HepG2 (cell line): Measurements from ENCODE around the gene ABCB10. TPM values are rescaled to one million over a fixed set of nuclear protein-coding genes. Genes with fewer than 3 reads are reported as not detected.
A peak's percentile ranks its signal among the peaks of the same experiment; 100 is the strongest.

Source experiments
- AKNA ChIP-seq: sonication (generic); formaldehyde crosslinking; IDR thresholded peaks from 2 replicates; pipeline ENCODE4 v1.4.0; 2020; ENCODE audit warnings: missing genetic modification reagents, borderline replicate concordance
- CCAR2 ChIP-seq: fragments of 200-400 bp; formaldehyde crosslinking; optimal IDR thresholded peaks from 2 replicates; pipeline ENCODE3; 2018; ENCODE audit warnings: low read depth, mild to moderate bottlenecking, low read length, moderate library complexity
- NFAT5 ChIP-seq: sonication (generic); formaldehyde crosslinking; IDR thresholded peaks from 2 replicates; pipeline ENCODE4 v1.4.0; 2020; ENCODE audit warnings: missing genetic modification reagents
- REL ChIP-seq: sonication (generic); formaldehyde crosslinking; conservative IDR thresholded peaks from 2 replicates; pipeline ENCODE4 v1.8.0; 2022; ENCODE audit warnings: mild to moderate bottlenecking, missing genetic modification reagents, moderate library complexity
- ZBTB37 ChIP-seq: sonication (generic); formaldehyde crosslinking; IDR thresholded peaks from 2 replicates; pipeline ENCODE4 v1.4.0; 2020; ENCODE audit warnings: mild to moderate bottlenecking, missing genetic modification reagents
- ZNF317 ChIP-seq: sonication (generic); formaldehyde crosslinking; IDR thresholded peaks from 2 replicates; pipeline ENCODE4 v1.5.0; 2020; ENCODE audit warnings: mild to moderate bottlenecking, missing genetic modification reagents
- polyA plus RNA-seq, 8 experiments: library from polyadenylated mRNA; depleted of rRNA in 3 of 8; stranded (reverse) in 7 of 8; unstranded in 1 of 8; fragments of >200 nt; fragmentation: Illumina TruSeq in 4 of 8; extraction: Trizol in 4 of 8; gene quantifications; 2 replicates each; pipeline versions ENCODE4 v1.2.1 to v1.2.3, GENCODE V29; 2011 to 2016; ENCODE audit warnings: low read depth in 4 of 8, missing spikeins in 1 of 8, mixed read lengths in 1 of 8; ENCODE audit not compliant: insufficient read depth in 1 of 8
- total RNA-seq, 5 experiments: library from RNA; depleted of rRNA; stranded (reverse); fragments of >200 nt; fragmentation: Illumina TruSeq; extraction: Trizol; gene quantifications; 2 replicates each; pipeline ENCODE4 v1.2.3, GENCODE V29; 2016; ENCODE audit warnings: low read depth in 1 of 5
- TF ChIP-seq, protein P1 (sequence below): sonication (generic); formaldehyde crosslinking; IDR thresholded peaks from 2 replicates; pipeline ENCODE4 v1.4.0; 2020; ENCODE audit warnings: mild to moderate bottlenecking, missing genetic modification reagents
- TF ChIP-seq, protein P2 (sequence below): IDR thresholded peaks from 2 replicates; pipeline ENCODE4 v1.6.1; 2016; ENCODE audit warnings: missing compliant biosample characterization, missing genetic modification reagents, borderline replicate concordance
- TF ChIP-seq, protein P3 (sequence below): sonication (generic); formaldehyde crosslinking; IDR thresholded peaks from 2 replicates; pipeline ENCODE4 v1.8.0; 2022; ENCODE audit warnings: mild to moderate bottlenecking, missing genetic modification reagents, moderate library complexity
- TF ChIP-seq, protein P4 (sequence below): sonication (generic); formaldehyde crosslinking; IDR thresholded peaks from 2 replicates; pipeline ENCODE4 v1.5.0; 2020; ENCODE audit warnings: missing genetic modification reagents

Gene ABCB10
- total and polyA plus RNA-seq, 2 of the 13 experiments (the other 11 are each of a cell fraction or from before 2014, with no cell fraction given): 11.2 to 28.9 TPM

- TF ChIP-seq, protein P1, sequence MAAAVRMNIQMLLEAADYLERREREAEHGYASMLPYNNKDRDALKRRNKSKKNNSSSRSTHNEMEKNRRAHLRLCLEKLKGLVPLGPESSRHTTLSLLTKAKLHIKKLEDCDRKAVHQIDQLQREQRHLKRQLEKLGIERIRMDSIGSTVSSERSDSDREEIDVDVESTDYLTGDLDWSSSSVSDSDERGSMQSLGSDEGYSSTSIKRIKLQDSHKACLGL: peak; percentile 72; the same call in 1 of the 2 replicates
- TF ChIP-seq ZBTB37 (CRISPR knock-in tag): no peak
- TF ChIP-seq, protein P2, sequence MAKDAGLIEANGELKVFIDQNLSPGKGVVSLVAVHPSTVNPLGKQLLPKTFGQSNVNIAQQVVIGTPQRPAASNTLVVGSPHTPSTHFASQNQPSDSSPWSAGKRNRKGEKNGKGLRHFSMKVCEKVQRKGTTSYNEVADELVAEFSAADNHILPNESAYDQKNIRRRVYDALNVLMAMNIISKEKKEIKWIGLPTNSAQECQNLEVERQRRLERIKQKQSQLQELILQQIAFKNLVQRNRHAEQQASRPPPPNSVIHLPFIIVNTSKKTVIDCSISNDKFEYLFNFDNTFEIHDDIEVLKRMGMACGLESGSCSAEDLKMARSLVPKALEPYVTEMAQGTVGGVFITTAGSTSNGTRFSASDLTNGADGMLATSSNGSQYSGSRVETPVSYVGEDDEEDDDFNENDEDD (CRISPR knock-in tag): peak; percentile 99
- TF ChIP-seq, protein P3, sequence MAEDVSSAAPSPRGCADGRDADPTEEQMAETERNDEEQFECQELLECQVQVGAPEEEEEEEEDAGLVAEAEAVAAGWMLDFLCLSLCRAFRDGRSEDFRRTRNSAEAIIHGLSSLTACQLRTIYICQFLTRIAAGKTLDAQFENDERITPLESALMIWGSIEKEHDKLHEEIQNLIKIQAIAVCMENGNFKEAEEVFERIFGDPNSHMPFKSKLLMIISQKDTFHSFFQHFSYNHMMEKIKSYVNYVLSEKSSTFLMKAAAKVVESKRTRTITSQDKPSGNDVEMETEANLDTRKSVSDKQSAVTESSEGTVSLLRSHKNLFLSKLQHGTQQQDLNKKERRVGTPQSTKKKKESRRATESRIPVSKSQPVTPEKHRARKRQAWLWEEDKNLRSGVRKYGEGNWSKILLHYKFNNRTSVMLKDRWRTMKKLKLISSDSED (CRISPR knock-in tag): no peak
- TF ChIP-seq, protein P4, sequence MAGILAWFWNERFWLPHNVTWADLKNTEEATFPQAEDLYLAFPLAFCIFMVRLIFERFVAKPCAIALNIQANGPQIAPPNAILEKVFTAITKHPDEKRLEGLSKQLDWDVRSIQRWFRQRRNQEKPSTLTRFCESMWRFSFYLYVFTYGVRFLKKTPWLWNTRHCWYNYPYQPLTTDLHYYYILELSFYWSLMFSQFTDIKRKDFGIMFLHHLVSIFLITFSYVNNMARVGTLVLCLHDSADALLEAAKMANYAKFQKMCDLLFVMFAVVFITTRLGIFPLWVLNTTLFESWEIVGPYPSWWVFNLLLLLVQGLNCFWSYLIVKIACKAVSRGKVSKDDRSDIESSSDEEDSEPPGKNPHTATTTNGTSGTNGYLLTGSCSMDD (CRISPR knock-in tag): no peak
- TF ChIP-seq AKNA (CRISPR knock-in tag): no peak
- no peak; the same call in 1 of the 2 replicates for TF ChIP-seq REL
- peak; percentile 54; the same call in 1 of the 2 replicates for TF ChIP-seq NFAT5 (CRISPR knock-in tag)
- TF ChIP-seq CCAR2: no peak
- TF ChIP-seq ZNF317 (CRISPR knock-in tag): peak; percentile 56; the same call in 1 of the 2 replicates
Observed at GRCh38 chr1:229507951-229508822, 50.3 kb downstream of the ABCB10 start, which contains the start of gene NUP133 (continued).
